Upper lobe of left lung (tissue), 4 donors: ENCODE results near the gene CD99L2.

Experiments used
- CTCF ChIP-seq, 6 experiments: fragments of 450-650 bp in 4 of 6; fragments of 200-600 bp in 2 of 6; sonication (generic) in 2 of 6; IDR thresholded peaks; one replicate each; pipeline ENCODE4 v1.5.1; 2016 to 2019; ENCODE audit warnings: antibody characterized with exemption in 6 of 6
- EP300 ChIP-seq, 4 donors: sonication (generic); formaldehyde crosslinking; IDR thresholded peaks; one replicate each; pipeline ENCODE4 v1.5.1; 2017; ENCODE audit warnings: antibody characterized with exemption in 4 of 4, control low read depth in 2 of 4
- POLR2A ChIP-seq, 4 donors: fragments of 450-650 bp; IDR thresholded peaks; one replicate each; pipeline ENCODE4 v1.5.1; 2016 to 2017; ENCODE audit warnings: antibody characterized with exemption in 4 of 4, mild to moderate bottlenecking in 2 of 4
- POLR2AphosphoS5 ChIP-seq, 2 donors: sonication (generic); formaldehyde crosslinking; IDR thresholded peaks; one replicate each; pipeline ENCODE4 v1.5.1; 2017; ENCODE audit warnings: antibody characterized with exemption in 2 of 2

GRCh38 chrX:150929058-150929457 is 30.6 kb upstream of the CD99L2 start:
- TF ChIP-seq POLR2A (IDR thresholded peaks at IDR 0.05) (no peak), CTCF (IDR thresholded peaks at IDR 0.05) (no peak), EP300 (IDR thresholded peaks at IDR 0.05) (no peak), POLR2AphosphoS5 (IDR thresholded peaks at IDR 0.05) (no peak)
